Measurements from ENCODE around the gene SAMD11. TPM values are rescaled to one million over a fixed set of nuclear protein-coding genes. Genes with fewer than 3 reads are reported as not detected.

SAMD11 gene
- total RNA-seq, 1 experiment from 2014 or later = 2.3 TPM

DNA sequence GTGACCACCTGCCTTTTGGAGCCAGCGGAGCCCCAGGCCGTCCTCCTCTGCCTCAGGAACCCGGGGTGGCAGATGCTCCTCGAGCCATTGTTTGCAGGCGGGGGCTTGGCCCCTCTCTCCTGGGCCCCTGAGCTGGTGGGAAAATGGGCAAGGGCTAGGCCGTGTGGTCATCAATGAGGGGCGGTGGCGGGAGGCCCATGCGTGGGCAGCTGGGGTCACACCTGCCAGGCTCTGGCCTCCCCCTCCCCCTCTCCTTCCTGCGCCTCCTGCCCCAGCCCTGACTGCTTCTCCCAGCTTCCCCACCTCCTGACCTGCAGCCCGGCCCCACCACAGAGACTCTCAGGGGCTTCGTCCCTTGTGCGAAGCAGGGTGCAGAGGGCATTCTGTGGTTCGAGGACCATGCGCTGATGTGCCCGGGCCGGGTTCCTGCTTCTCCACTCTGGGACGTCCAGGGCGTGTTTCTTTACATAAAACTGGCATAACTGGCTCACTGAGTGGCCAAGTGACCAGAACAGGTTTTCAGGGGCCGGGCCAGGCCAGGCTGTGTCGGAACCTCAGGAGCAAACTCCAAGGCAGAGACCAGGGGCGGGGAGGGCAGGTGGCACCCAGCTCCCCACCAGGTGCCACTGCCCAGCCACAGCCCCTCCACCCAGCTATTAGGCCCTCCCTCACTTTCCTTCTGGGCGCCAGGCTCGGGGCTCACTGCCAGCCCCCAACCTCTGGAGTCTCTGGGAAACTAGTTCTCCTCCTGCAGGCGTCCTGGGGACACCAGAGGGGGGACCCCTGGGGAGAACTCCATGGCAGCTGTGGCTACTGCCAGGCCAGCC is 9.3 kb downstream of the SAMD11 start (continued):
- TF ChIP-seq E2F1 (CRISPR knock-in tag; IDR thresholded peaks at IDR 0.05) (no peak), ELF4 (CRISPR knock-in tag; IDR thresholded peaks at IDR 0.05; ENCODE audit: low read depth) (no peak), NFATC4 (CRISPR knock-in tag; IDR thresholded peaks at IDR 0.05) (no peak), TP53 (CRISPR knock-in tag; IDR thresholded peaks at IDR 0.05) (no peak), PRRX2 (CRISPR knock-in tag; IDR thresholded peaks at IDR 0.05) (no peak), ZNF671 (CRISPR knock-in tag; IDR thresholded peaks at IDR 0.05) (no peak), ZNF396 (CRISPR knock-in tag; IDR thresholded peaks at IDR 0.05; ENCODE audit: borderline replicate concordance) (no peak), TCF7 (CRISPR knock-in tag; IDR thresholded peaks at IDR 0.05; ENCODE audit: low read depth) (no peak)
- TF ChIP-seq, protein P1, sequence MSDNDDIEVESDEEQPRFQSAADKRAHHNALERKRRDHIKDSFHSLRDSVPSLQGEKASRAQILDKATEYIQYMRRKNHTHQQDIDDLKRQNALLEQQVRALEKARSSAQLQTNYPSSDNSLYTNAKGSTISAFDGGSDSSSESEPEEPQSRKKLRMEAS (CRISPR knock-in tag; IDR thresholded peaks at IDR 0.05) = no peak

DNA sequence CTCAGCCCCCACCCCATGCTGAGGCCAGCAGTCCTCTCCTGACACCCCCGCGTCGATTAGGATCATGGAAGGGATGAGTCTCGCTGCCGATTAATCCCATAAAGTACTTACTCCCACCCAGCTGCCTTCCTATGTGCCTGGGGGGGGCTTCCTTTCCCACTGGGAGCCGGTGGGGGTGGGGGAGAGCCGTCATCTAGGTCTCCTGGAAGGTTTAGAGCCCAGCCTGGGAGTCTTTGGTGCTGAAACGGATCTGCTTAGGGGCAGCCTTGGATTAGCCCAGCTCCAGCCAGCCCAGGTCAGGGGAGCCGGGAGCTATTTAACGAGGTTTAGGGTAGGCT is 9.8 kb downstream of the SAMD11 start:
- Mint-ChIP-seq H3K4me3 (no peak overlapping the region), H3K36me3 (no peaks in the 10 kb centered on the region), H3K4me1 (peaks cover 10% of the 10 kb centered on the region), H3K27ac (no peak overlapping the region), H3K27me3 (ENCODE audit: low read depth) (peaks cover 85% of the 10 kb centered on the region), H3K9me3 (no peaks in the 10 kb centered on the region)
- DNase-seq (ENCODE audit: low spot score) (no peak), ATAC-seq (peak; percentile 12; the same call in 1 of the 2 replicates)
- TF ChIP-seq ATF3 (CRISPR knock-in tag; conservative IDR thresholded peaks at IDR 0.05) = no peak
- TF ChIP-seq MYBL2 (CRISPR knock-in tag; IDR thresholded peaks at IDR 0.05) = no peak
- TF ChIP-seq ZNF512 (CRISPR knock-in tag; IDR thresholded peaks at IDR 0.05; ENCODE audit: borderline replicate concordance) = no peak
- TF ChIP-seq, protein P2, sequence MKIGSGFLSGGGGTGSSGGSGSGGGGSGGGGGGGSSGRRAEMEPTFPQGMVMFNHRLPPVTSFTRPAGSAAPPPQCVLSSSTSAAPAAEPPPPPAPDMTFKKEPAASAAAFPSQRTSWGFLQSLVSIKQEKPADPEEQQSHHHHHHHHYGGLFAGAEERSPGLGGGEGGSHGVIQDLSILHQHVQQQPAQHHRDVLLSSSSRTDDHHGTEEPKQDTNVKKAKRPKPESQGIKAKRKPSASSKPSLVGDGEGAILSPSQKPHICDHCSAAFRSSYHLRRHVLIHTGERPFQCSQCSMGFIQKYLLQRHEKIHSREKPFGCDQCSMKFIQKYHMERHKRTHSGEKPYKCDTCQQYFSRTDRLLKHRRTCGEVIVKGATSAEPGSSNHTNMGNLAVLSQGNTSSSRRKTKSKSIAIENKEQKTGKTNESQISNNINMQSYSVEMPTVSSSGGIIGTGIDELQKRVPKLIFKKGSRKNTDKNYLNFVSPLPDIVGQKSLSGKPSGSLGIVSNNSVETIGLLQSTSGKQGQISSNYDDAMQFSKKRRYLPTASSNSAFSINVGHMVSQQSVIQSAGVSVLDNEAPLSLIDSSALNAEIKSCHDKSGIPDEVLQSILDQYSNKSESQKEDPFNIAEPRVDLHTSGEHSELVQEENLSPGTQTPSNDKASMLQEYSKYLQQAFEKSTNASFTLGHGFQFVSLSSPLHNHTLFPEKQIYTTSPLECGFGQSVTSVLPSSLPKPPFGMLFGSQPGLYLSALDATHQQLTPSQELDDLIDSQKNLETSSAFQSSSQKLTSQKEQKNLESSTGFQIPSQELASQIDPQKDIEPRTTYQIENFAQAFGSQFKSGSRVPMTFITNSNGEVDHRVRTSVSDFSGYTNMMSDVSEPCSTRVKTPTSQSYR (CRISPR knock-in tag; IDR thresholded peaks at IDR 0.05) = no peak
- TF ChIP-seq OVOL2 (CRISPR knock-in tag; IDR thresholded peaks at IDR 0.05; ENCODE audit: borderline replicate concordance) = no peak
- ChIA-PET POLR2A (interaction anchor here (0.8 to 1.0 kb wide), 2 partner anchors 9 to 13 kb away, joined by 3 read pairs; no protein-coding TSS in a partner anchor), CTCF (interaction anchor here (0.7 to 1.8 kb wide), 5 partner anchors 13 to 125 kb away, joined by 3 to 6 read pairs (median 4); partner anchors contain the start of gene HES4)

GRCh38 chr1:934991-935750 is 11.4 kb downstream of the SAMD11 start:
- Mint-ChIP-seq H3K27me3 (ENCODE audit: low read depth) (peaks cover 84% of the 10 kb centered on the region), H3K27ac (peak overlapping the region; percentile 76; the same call in 1 of the 2 replicates), H3K36me3 (no peaks in the 10 kb centered on the region), H3K4me1 (peaks cover 14% of the 10 kb centered on the region), H3K9me3 (no peaks in the 10 kb centered on the region), H3K4me3 (peak overlapping the region; percentile 60)
- POLR2A ChIA-PET = no interaction called here
- CTCF ChIA-PET = no interaction called here
- ATAC-seq = no peak
- DNase-seq (ENCODE audit: low spot score) = no peak
- no peak for TF ChIP-seq SMAD3 (CRISPR knock-in tag; IDR thresholded peaks at IDR 0.05; ENCODE audit: borderline replicate concordance)
- TF ChIP-seq, protein P3, sequence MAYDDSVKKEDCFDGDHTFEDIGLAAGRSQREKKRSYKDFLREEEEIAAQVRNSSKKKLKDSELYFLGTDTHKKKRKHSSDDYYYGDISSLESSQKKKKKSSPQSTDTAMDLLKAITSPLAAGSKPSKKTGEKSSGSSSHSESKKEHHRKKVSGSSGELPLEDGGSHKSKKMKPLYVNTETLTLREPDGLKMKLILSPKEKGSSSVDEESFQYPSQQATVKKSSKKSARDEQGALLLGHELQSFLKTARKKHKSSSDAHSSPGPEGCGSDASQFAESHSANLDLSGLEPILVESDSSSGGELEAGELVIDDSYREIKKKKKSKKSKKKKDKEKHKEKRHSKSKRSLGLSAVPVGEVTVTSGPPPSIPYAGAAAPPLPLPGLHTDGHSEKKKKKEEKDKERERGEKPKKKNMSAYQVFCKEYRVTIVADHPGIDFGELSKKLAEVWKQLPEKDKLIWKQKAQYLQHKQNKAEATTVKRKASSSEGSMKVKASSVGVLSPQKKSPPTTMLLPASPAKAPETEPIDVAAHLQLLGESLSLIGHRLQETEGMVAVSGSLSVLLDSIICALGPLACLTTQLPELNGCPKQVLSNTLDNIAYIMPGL (CRISPR knock-in tag; IDR thresholded peaks at IDR 0.05) = peak; percentile 71; the same call in 1 of the 2 replicates
- TF ChIP-seq FOXP1 (CRISPR knock-in tag; IDR thresholded peaks at IDR 0.05; ENCODE audit: borderline replicate concordance) = peak; percentile 43; the same call in 1 of the 2 replicates
